Measurements from ENCODE around the gene SDC4. TPM values are rescaled to one million over a fixed set of nuclear protein-coding genes. Genes with fewer than 3 reads are reported as not detected.

The SDC4 gene
- total and polyA plus RNA-seq, 3 experiments from 2014 or later: 1.5 to 98.1 (median 91.3) TPM

DNA sequence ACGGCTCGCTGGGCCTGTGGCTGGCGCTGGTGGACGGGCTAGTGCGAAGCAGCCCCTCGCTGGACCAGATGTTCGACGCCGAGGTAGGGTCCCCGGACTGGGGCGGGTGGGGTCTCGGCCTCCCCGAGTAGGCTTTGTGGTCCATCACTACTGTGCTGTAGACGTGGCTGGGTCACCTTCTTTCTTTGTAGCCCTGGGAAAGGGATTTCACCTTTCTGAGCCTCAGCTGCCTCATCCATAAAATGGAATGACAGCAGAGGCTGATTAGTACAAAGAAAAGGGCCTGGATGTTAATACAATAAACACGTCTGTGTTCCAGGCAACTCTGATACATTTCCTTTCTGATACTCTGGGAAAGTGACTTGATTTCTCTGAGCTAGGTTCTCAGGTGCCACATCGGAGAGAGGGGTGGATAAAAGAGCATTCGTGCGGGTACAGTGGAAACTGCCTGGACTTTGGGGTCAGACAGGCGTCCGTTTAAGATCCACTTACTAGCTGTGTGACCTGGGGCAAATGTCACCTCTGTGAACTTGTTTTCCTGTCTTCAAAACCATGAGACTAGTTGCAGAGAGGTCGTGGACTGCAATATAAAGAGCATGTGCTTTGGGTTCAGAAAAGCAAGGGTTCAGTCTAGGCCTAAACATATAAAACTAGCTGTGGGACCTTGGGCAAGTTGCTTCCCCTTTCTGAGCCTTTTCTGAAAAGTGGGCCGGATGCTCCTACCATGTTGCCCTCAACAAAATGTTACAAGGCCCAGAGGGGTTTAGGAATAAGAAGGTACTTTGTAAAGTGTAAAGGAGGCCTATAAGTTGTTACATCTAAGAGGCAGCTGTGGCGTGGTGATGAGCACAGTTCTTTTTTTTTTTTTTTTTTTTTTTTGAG lies 15.6 kb upstream of the SDC4 start:
- H3K36me3 Mint-ChIP-seq: peaks cover 0 to 52% (median 8%) of the 10 kb centered on the region in 3 donors
- H3K27ac Mint-ChIP-seq: peak overlapping the region; percentile 95 to 100 (median 99)
- H3K36me3 ChIP-seq (ENCODE audit: insufficient read depth, low read length): peaks cover 27% of the 10 kb centered on the region
- POLR2A ChIA-PET: interaction anchor here (0.8 to 3.7 kb wide), 8 partner anchors 9 to 89 kb away, joined by 3 to 66 read pairs (median 6); partner anchors contain the start of genes DBNDD2 and PIGT
- H3K27ac ChIP-seq (ENCODE audit: low read depth, low read length): peak overlapping the region; percentile 96
- DNase-seq: no peak
- CTCF ChIA-PET: interaction anchor here (0.7 to 7.8 kb wide), 18 partner anchors 10 to 407 kb away, joined by 3 to 167 read pairs (median 6); partner anchors contain the start of genes PIGT and TP53TG5
- H3K4me3 Mint-ChIP-seq: peak overlapping the region; percentile 90 to 99 (median 98)
- H3K4me1 Mint-ChIP-seq: peaks cover 52 to 57% (median 56%) of the 10 kb centered on the region in 3 donors
- peaks cover 50% of the 10 kb centered on the region for H3K4me1 ChIP-seq (ENCODE audit: insufficient read depth, low read length)
- H3K9me3 Mint-ChIP-seq: no peaks in the 10 kb centered on the region
- H3K27me3 ChIP-seq (ENCODE audit: insufficient read depth, low read length, poor library complexity, severe bottlenecking): no peaks in the 10 kb centered on the region
- H3K27me3 Mint-ChIP-seq: peaks cover 0 to 1% of the 10 kb centered on the region in 2 donors
- H3K4me3 ChIP-seq (ENCODE audit: low read length): peak overlapping the region; percentile 92
- H3K9me3 ChIP-seq (ENCODE audit: low read length): no peaks in the 10 kb centered on the region

DNA sequence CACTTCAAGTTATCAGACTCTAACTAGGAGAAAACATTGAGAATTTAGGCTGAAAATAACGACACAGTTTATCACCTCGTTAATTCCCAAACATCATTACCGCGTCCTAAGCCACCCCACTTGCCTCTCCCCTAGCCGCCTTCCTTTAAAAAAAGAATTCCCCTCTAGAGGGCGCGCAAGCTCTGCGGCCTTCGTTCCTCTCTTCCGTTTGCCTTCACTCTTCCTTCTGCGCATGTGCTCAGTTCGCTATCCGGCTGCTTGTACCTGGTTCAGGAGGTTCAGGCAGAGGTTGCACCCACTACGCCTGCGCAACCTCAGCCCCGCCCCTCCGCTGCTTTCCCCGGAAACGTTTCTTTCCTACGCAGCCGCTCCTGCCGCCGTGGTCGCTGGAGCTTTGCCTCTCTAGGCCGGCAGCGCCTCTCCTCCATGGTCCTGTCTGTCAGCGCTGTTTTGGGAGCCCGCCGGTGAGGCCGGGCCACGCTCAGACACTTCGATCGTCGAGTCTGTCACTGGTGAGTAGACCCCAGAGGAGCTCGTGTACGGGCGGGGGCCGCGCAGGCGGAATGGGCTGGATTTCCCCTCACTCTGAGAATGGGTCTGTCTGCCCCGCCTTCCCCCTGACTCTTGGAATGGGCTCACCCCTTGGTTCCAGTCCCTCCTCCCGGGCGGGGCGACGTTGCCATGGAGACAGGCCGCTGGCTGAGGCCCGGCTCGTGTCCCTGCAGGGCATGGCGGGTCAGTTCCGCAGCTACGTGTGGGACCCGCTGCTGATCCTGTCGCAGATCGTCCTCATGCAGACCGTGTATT lies 14.8 kb upstream of the SDC4 start, which contains the start of gene SYS1:
SYS1 (plus strand) TSS at position 353 of the 807 bp plus-strand sequence; CDS start at position 729, 376 bp downstream.
- Mint-ChIP-seq H3K27me3 (peaks cover 0 to 1% of the 10 kb centered on the region in 2 donors), H3K27ac (peak within 1 kb of the TSS; percentile 95 to 100 (median 99)), H3K36me3 (peaks cover 0 to 45% (median 8%) of the 10 kb centered on the region in 3 donors), H3K4me1 (peaks cover 44 to 54% (median 48%) of the 10 kb centered on the region in 3 donors), H3K4me3 (peak within 1 kb of the TSS; percentile 90 to 99 (median 98)), H3K9me3 (no peaks in the 10 kb centered on the region)
- Histone ChIP-seq H3K36me3 (ENCODE audit: insufficient read depth, low read length) (peaks cover 27% of the 10 kb centered on the region), H3K9me3 (ENCODE audit: low read length) (no peaks in the 10 kb centered on the region), H3K4me3 (ENCODE audit: low read length) (peak within 1 kb of the TSS; percentile 92), H3K27ac (ENCODE audit: low read depth, low read length) (peak within 1 kb of the TSS; percentile 96), H3K4me1 (ENCODE audit: insufficient read depth, low read length) (peaks cover 42% of the 10 kb centered on the region), H3K27me3 (ENCODE audit: insufficient read depth, low read length, poor library complexity, severe bottlenecking) (no peaks in the 10 kb centered on the region)
- ChIA-PET CTCF (interaction anchor here (0.7 to 7.8 kb wide), 27 partner anchors 9 to 408 kb away, joined by 3 to 167 read pairs (median 5); partner anchors contain the start of genes PIGT, SDC4 and TP53TG5), POLR2A (interaction anchor here (0.6 to 3.7 kb wide), 11 partner anchors 10 to 90 kb away, joined by 3 to 66 read pairs (median 4); partner anchors contain the start of gene PIGT)
- peak; percentile 98 to 99 (median 99) for DNase-seq

DNA sequence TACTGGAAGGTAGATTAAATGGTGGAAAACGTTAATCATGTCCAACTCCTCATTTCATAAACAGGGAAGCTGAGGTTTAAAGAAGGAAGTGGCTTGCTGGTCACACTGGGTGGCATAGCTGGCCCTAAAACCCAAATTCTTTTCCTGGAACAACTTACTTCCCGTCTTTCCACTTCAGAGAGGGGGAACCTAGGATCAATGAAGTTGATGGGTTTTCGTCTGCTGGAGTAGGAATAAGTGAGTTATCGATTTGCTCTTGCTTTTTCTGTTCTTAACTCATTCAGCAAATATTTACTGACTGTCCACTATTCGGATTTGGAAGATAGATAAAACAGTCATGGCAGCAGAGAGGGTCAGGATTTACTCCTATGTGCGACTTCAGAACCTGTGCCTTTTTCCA lies 13.6 kb upstream of the SDC4 start:
- ChIA-PET POLR2A (interaction anchor here (3.7 kb wide), 1 partner anchor 11 kb away, joined by 66 read pairs; no protein-coding TSS in a partner anchor), CTCF (interaction anchor here (1.2 to 7.8 kb wide), 11 partner anchors 10 to 409 kb away, joined by 3 to 167 read pairs (median 9); partner anchors contain the start of genes PIGT, SDC4 and TP53TG5)
- peaks cover 30% of the 10 kb centered on the region for H3K4me1 ChIP-seq (ENCODE audit: insufficient read depth, low read length)
- Mint-ChIP-seq H3K27ac (no peak overlapping the region), H3K27me3 (peaks cover 0 to 1% of the 10 kb centered on the region in 2 donors), H3K9me3 (no peaks in the 10 kb centered on the region), H3K36me3 (peaks cover 0 to 34% (median 5%) of the 10 kb centered on the region in 3 donors), H3K4me3 (no peak overlapping the region), H3K4me1 (peaks cover 39 to 53% (median 47%) of the 10 kb centered on the region in 3 donors)
- no peak for DNase-seq
- H3K9me3 ChIP-seq (ENCODE audit: low read length): no peaks in the 10 kb centered on the region
- peaks cover 15% of the 10 kb centered on the region for H3K36me3 ChIP-seq (ENCODE audit: insufficient read depth, low read length)
- H3K27me3 ChIP-seq (ENCODE audit: insufficient read depth, low read length, poor library complexity, severe bottlenecking): no peaks in the 10 kb centered on the region
- H3K4me3 ChIP-seq (ENCODE audit: low read length): no peak overlapping the region
- H3K27ac ChIP-seq (ENCODE audit: low read depth, low read length): no peak overlapping the region

DNA sequence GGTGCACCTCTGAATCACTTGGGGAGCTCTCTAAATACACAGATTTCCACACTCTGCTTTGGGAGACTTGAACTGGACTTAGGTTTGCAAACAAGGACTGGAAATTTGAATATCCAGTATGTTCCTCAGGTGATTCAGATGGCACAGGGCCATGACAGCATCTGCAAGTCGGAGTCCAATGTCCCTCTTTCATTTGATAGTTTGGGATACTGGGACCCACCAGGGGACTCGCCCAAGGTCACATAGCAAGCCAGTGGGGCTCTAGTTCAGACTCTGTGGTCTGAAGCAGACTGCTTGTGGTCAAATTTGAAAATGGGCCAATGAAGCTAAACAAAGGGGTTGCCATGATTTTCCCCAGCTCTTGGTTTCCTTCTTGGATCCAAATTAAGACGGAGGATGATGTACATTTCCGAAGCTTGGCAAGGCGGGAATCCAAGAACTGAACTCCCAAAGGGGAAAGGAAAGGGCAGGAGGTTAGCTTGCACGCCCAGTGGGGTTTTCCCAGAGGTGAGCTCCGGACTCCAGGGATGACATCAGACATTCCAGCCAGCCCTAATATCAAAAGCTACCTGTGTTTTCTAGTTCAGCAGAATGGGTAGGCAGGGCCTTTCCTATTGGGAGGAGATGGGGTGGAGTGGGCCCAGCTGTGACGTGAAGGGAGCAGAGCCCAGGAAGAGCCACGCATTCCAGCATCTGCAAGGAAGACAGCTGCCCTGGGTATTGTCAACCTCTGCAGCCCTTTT lies 11.4 kb upstream of the SDC4 start:
- Histone ChIP-seq H3K36me3 (ENCODE audit: insufficient read depth, low read length) (no peaks in the 10 kb centered on the region), H3K4me3 (ENCODE audit: low read length) (no peak overlapping the region), H3K27ac (ENCODE audit: low read depth, low read length) (no peak overlapping the region), H3K27me3 (ENCODE audit: insufficient read depth, low read length, poor library complexity, severe bottlenecking) (no peaks in the 10 kb centered on the region), H3K4me1 (ENCODE audit: insufficient read depth, low read length) (peaks cover 12% of the 10 kb centered on the region), H3K9me3 (ENCODE audit: low read length) (no peaks in the 10 kb centered on the region)
- H3K4me3 Mint-ChIP-seq: no peak overlapping the region
- peaks cover 27 to 44% (median 43%) of the 10 kb centered on the region in 3 donors for H3K4me1 Mint-ChIP-seq
- H3K27ac Mint-ChIP-seq: no peak overlapping the region
- H3K36me3 Mint-ChIP-seq: peaks cover 0 to 14% (median 2%) of the 10 kb centered on the region in 3 donors
- H3K9me3 Mint-ChIP-seq: no peaks in the 10 kb centered on the region
- ChIA-PET CTCF (interaction anchor here (1.0 to 7.8 kb wide), 5 partner anchors 15 to 411 kb away, joined by 3 to 167 read pairs (median 57); partner anchors contain the start of gene TP53TG5), POLR2A (interaction anchor here (1.5 kb wide), 1 partner anchor 12 kb away, joined by 4 read pairs; the partner anchor contains the start of gene SDC4)
- no peak for DNase-seq
- peaks cover 0 to 1% of the 10 kb centered on the region in 2 donors for H3K27me3 Mint-ChIP-seq

DNA sequence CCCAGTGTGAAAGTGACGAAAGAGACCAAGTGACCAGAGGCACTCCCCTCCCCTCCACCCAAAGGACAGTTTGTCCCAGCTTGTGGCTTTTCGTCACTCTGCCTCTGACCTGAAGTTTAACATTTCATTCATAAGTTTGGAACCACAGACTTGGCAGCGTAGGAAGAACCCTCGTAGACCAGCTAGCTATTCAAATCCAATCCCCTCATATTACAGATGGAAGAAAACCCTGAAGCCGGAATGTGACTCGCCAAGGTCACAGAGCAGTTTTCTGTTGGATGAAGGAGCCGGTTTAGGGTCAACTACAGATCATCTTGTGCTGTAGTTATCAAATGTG lies 10.8 kb upstream of the SDC4 start:
- ChIA-PET POLR2A (interaction anchor here (1.5 kb wide), 1 partner anchor 11 kb away, joined by 4 read pairs; the partner anchor contains the start of gene SDC4), CTCF (interaction anchor here (1.0 to 7.8 kb wide), 5 partner anchors 16 to 412 kb away, joined by 3 to 167 read pairs (median 57); partner anchors contain the start of gene TP53TG5)
- DNase-seq: no peak
- Mint-ChIP-seq H3K4me1 (peaks cover 25 to 44% (median 41%) of the 10 kb centered on the region in 3 donors), H3K36me3 (peaks cover 0 to 12% (median 2%) of the 10 kb centered on the region in 3 donors), H3K27ac (peak overlapping the region in 1 of 8 donors; percentile 6), H3K27me3 (peaks cover 0 to 1% of the 10 kb centered on the region in 2 donors), H3K4me3 (no peak overlapping the region), H3K9me3 (no peaks in the 10 kb centered on the region)
- H3K4me1 ChIP-seq (ENCODE audit: insufficient read depth, low read length): peaks cover 9% of the 10 kb centered on the region
- no peaks in the 10 kb centered on the region for H3K36me3 ChIP-seq (ENCODE audit: insufficient read depth, low read length)
- H3K27me3 ChIP-seq (ENCODE audit: insufficient read depth, low read length, poor library complexity, severe bottlenecking): no peaks in the 10 kb centered on the region
- no peak overlapping the region for H3K27ac ChIP-seq (ENCODE audit: low read depth, low read length)
- no peak overlapping the region for H3K4me3 ChIP-seq (ENCODE audit: low read length)
- H3K9me3 ChIP-seq (ENCODE audit: low read length): no peaks in the 10 kb centered on the region

DNA sequence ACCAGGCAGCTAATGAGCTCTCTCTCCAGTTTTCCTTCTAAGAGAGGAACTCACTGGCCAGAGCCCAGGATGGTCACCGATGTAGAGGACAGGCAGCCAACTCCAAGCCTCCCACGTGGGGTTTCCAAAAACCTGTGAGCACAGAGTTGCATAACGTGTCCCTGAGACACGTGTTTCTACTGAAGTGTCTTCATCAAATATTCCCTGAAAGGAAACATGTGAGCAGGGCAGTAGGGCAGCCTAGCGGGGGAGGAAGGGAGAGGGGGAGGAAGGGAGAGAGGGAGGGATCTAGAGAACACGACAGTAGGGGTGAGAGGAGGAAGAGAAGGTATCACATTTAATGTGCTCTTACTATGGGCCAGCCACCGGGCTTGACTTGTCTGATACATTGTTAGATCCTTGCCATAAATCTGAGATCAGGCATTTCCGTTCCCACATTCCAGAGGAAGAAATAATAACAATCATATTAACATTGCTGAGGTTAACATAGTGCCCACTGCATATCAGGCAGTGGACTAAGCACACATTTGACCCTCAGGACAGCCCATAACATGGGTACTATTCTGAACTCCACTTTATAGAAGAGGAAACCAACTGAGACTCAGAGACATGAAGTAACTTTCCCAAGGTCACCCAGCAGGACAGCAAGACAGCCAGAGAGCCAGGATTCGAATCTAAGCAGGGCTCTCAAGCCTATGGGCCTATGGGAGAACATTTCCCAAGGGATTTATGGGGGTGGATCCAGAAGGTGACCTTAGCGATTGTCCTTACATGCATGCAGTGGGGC lies 10.3 kb upstream of the SDC4 start:
- peaks cover 0 to 1% of the 10 kb centered on the region in 2 donors for H3K27me3 Mint-ChIP-seq
- Histone ChIP-seq H3K36me3 (ENCODE audit: insufficient read depth, low read length) (no peaks in the 10 kb centered on the region), H3K4me3 (ENCODE audit: low read length) (no peak overlapping the region), H3K9me3 (ENCODE audit: low read length) (no peaks in the 10 kb centered on the region), H3K4me1 (ENCODE audit: insufficient read depth, low read length) (peaks cover 4% of the 10 kb centered on the region), H3K27me3 (ENCODE audit: insufficient read depth, low read length, poor library complexity, severe bottlenecking) (no peaks in the 10 kb centered on the region), H3K27ac (ENCODE audit: low read depth, low read length) (no peak overlapping the region)
- H3K36me3 Mint-ChIP-seq: peaks cover 0 to 6% (median 0%) of the 10 kb centered on the region in 3 donors
- H3K4me1 Mint-ChIP-seq: peaks cover 19 to 44% (median 35%) of the 10 kb centered on the region in 3 donors
- no peaks in the 10 kb centered on the region for H3K9me3 Mint-ChIP-seq
- no peak for DNase-seq
- CTCF ChIA-PET: interaction anchor here (2.0 to 7.8 kb wide), 3 partner anchors 16 to 412 kb away, joined by 8 to 137 read pairs (median 35); partner anchors contain the start of gene TP53TG5
- H3K27ac Mint-ChIP-seq: peak overlapping the region in 2 of 8 donors; percentile 6 to 33
- H3K4me3 Mint-ChIP-seq: no peak overlapping the region
- POLR2A ChIA-PET: no interaction called here

All from CD8-positive, alpha-beta memory T cell (primary cell).